ENCODE data around the gene CARD11.
"Not testable (repeated sequence)": the region's sequence is repeated elsewhere in the genome, so short reads cannot be mapped to it uniquely, and the experiment has no call there.

CARD11 gene

DNA sequence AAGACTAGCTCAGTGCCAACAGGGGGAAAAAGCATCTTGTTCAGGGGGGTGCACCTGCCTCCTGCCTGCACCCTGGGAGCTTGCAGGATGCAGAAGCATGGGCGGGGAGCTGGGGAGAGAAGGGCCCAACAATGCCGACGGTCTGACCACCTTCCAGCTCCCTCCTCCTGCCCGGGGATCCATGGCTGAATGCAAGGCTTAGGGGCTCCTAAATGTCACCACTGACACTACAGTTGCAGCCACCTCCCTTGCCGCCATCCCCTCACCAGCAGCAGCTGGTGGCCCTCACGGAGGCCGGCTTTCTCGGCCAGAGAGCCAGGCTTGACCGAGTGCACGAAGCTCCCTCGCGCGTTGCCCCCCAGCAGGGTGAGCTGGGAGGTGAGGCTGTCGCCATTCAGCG is 120.8 kb downstream of the CARD11 start:
- DNase-seq: no peak

DNA sequence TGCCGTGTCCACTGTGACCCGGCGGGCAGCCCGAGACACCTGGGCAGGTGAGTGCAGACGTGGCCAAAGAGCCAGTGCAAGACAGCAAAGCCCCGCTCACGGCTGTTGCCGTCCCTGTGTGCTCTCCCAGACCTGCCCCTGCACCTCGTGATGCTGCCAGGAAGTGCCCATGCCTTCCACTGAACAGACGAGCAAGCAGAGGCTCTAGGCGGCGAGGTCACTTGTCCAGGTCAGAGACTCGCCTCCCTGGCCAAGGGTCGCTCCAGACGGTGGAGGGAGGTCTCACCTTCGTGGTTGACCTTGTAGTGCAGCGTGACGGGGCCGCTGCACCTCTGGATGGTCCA is 121.3 kb downstream of the CARD11 start:
- no peak for DNase-seq

DNA sequence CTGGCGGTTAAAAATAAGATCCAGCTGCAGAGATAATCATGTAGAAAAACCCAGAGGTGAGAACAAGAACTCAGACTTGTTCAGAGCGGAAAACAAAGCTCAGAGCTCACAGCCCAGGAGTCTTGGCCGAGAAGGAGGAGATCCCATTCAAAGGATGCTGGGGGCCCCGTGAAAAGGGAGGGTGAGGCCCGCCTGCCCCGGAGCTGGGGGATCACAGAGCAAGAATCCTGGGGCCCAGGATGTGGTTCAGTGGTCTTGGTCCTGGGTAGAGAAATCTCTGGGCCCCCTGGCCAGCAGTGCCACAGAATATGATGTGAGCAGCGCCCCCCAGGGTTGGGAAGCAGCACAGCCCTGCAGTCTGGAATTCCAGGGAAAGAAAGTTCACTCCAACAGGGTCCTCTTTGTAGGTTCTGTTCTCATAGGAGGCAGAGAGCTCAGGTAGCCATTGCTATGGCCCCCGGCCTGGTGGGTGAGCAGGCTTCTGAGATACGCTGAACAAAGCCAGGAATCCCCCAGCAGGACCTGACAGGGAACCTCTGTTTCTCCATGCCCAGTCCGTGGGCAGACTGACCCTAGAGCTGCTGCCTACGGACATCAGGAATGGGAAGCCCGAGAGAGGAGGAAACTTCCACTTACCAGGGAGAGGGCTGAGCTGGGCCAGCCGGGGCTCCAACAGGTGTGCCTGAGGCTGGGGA is 121.9 kb downstream of the CARD11 start:
- DNase-seq: no peak

DNA sequence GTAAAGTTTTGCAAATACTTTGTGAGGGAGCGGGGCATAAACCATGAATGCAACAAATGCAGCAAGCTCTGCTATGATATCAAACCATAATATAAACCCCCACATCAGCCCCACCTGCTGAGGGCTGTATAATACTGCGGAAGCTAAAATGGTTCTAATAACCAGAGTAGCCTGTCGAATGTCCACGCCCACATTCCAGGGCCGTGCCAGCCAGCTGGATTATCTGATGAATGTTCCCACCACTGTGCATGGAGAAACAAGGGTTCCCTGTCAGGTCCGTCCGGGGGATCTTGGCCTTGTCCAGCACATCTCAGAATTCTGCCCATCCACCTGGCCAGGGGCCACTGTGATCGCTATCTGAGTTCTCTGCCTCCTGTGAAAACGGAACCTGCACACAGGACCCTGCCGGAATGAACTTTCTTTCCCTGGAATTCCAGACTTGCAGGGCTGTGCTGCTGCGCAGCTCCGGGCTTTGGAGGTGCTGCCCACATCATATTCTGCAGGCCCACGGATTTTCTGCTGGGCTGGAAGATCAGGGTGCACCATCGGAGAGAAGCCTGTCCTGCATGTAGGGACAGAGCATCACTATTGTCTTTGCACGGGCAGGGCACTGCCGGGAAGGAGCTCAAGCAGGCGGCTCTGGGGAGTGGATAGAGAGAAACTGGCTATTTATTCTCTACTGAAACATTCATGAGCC is 122.6 kb downstream of the CARD11 start:
- no peak for DNase-seq

DNA sequence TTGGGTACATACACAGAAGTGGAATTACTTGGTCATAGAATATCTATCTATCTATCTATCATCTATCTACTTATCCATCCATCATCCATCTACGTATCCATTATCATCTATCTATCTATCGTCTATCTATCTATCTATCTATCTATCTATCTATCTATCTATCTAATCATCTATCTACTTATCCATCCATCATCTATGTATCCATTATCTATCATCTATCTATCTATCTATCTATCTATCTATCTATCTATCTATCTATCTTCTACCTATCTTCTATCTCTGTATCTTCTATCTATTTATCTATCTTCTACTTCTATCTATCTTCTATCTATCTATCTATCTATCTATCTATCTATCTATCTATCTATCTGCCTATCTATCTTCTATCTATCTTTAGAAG is 123.2 kb downstream of the CARD11 start:
- not testable (repeated sequence) for DNase-seq

DNA sequence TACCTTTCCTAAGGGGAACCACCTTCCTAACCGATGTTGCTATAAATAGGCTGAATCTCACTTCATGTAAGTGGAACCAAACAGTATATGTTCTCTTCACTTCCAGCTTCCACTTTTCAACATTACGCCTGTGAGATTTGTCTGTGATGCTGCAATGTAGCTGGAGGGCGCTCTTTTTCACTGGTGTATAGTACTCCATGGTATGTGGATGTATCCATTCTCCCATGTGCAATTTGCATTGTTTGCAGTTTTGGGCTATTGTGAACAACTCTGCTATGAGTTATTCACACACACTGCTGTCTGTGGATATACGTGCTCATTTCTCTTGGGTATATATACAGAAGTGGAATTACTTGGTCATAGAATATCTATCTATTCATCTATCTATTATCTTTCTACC is 123.6 kb downstream of the CARD11 start:
- DNase-seq: no peak

DNA sequence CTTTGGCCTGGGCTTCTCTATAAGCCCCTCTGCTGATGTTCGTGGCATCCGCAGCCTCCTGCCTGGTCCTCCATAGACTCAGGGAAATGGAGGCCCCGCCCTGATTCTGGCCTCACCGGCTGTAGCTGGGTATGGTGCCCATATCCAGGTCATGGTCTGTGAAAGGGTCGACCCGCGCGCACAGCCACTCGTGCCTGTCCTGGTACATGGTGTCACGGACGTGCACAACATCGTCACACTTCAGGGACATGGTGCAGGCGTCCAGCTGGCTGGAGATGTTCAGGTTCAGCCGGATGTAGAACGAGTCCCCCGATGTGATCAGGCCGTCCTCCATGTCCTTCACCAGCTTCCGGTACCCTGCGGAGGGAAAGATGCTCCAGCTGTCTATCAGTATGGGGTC is 124.4 kb downstream of the CARD11 start:
- DNase-seq: no peak

DNA sequence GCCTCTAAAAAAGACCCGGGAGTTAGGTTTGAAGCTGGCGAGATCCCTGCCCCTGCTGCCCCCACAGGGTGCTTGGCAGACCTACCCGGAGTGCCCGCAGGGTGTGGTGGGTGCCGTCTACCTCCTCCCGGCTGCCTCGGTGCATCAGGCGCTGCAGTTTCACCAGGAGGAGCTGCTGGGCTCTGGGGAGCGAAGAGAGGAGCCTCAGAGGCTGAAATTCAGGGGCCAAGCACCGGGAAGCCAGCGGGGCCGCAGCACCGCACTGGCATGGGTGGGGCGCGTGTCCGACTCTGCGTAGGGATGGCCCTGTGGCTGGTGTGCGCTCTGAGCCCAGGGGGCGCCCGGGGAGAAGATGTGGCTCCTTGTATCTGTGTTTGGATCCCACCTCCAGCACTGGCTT is 125.3 kb downstream of the CARD11 start:
- no peak for DNase-seq

DNA sequence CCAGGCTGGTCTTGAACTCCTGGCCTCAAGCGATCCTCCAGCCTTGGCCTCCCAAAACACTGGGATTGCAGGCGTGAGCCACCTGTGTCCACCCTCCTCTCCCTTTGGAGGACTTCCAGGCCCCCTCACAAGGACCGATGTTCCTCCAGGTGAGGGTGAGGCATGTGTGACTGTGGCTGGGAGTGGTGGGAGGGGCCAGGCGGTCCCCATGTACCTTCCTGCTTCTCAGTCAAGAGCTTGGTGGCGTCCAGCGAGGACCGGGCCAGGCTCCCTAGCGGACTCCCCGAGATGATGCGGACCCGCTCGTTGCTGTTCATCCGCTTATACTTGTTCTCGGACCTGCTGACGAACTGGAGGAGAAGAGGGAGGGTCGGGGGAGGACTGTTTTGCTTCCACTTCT is 128.6 kb downstream of the CARD11 start:
- DNase-seq: no peak

DNA sequence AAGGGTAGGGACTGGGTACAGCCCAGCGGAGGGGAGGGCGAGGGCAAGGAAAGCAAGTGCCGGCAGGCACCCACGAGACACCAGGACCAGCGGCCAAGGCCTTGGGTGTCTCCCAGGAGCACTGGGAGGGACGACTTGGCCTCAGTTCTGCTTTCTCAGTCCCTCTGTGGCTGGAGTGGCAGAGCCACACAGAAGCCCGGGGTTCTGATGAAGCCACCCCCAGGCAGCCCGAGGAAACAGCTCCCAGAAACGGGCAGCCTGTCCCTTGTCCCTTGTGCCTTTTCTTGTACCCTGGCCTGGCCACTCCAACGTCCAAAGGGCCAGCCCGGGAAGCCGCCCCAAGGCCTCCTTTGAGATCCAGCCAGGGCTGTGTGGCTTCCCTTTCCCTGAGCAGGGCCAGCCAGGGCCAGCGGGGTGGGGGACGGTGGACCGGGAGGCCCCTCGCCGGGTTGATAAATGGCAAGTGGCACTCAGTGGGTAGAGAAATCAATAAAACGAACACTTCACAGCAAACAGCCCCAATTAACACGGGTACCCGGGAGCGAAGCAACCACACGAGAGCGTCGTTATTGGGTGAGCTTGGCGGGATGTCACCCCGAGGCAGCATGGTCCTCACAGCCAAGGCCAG is 129.8 kb downstream of the CARD11 start:
- no peak for DNase-seq

DNA sequence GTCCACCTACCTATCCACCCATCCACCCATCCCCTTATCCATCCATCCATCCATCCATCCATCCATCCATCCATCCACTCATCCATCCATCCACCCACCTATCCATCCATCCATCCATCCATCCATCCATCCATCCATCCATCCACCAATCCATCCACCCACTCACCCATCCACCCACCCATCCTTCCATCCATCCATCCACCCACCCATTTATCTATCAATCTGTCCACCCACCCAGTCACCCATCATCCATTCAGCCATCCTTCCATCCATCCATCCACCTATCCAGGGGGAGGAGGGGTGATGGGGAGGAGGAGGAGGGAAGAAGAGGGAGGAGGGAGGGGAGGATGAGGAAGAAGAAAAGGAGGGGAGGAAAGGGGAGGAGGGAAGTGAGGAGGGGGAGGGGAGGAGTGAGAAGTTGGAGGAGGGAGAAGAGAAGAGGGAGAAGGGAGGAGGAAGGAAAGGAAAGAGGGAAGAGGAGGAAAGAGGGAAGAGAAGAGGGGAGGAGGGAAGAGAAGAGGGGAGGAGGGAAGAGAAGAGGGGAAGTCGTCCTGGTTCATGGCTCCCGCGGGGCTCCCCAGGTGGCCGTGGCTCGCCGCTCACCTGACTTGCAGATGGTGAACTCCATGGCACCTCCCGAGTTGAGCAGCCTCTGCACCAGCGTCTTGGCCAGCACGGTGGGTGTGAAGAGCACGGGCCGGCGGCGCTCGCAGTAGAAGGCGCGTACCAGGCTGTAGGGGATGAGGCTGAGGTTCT is 130.8 kb downstream of the CARD11 start:
- DNase-seq: no peak

DNA sequence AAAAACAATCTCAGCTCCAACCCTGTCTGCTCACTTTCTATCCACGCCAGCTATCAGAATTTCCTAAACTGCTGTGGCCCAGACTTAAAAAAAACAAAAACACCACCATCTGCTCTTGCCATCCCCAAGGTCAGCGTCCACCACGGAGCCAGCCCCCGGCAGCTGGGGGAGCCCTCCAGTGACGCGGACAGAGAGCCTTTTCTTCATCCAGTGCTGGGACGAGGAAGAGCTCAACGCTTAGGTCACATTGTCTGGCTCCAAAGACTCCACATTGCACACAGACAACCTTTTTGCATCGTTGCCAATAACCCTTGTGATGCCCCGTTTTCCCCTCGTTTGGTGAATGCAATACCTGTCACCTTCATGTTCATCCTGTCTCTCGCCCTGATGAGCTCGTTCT is 132.2 kb downstream of the CARD11 start:
- DNase-seq: no peak

DNA sequence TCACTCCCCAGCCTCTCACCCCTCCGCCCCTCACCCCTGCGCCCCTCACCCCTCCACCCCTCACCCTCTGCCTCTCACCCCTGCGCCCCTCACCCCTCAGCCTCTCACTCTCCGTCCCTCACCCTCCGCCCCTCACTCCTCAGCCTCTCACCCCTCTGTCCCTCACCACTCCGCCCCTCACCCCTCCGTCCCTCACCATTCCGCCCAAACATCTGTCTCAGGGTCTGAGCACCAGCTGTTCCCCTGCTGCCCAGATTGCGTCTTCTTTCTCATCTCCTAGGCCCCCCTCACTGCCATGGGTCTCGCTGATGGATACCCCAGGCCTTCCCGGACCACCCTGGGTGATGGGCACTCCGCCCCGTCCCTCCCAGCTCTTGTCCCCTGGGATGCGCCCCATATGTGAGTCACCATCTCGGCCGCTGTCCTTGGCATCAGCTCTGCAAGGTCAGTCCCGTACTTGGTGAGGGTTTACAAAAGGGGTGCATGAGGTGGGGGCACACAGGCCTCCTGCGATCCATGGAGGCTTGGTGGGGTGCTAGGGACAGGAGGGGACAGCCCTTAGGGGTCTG is 134.1 kb downstream of the CARD11 start:
- no peak for DNase-seq

DNA sequence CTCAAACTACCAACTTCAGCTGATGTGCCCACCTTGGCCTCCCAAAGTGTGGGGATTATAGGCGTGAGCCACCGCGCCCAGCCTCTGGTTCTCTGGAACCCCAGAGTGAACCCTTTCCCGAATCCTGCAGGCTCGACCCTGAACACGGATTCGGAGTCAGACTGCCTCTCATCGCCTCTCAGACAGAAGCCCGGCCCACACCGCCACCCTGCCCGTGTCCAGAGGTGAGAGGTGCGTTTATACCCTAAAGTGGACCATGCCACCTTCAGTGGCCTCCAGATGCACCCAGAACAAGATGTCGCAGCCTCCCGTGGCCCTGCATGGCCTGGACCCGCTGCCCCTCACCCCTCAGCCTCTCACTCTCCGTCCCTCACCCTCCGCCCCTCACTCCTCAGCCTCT is 134.6 kb downstream of the CARD11 start:
- DNase-seq: no peak

DNA sequence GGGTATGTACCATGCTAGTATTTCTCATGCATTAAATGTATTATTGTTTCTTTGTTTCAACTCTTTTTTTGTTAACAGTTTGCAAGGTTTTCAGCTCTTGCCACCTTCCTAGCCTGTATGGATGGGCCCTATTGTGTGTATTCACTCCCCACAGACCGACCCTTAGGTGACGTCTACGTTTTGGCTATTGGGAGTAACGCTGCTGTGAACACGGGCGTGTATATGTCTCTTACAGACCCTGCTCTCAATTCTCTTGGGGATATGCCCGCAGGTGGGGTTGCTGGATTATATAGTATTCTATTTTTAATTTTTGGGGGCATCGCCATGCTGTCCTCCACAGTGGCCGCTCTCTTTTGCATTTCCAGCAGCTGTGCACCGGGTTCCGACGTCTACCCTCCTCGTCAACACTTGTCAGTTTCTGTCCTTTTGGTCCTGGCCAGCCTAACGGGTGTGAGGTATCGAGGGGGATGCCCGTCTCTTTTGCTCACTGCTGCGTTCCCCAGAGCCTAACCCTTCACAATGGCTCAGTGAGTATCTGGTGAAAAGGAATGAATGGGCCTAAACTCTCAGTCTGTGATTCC is 135.5 kb downstream of the CARD11 start:
- DNase-seq: no peak

DNA sequence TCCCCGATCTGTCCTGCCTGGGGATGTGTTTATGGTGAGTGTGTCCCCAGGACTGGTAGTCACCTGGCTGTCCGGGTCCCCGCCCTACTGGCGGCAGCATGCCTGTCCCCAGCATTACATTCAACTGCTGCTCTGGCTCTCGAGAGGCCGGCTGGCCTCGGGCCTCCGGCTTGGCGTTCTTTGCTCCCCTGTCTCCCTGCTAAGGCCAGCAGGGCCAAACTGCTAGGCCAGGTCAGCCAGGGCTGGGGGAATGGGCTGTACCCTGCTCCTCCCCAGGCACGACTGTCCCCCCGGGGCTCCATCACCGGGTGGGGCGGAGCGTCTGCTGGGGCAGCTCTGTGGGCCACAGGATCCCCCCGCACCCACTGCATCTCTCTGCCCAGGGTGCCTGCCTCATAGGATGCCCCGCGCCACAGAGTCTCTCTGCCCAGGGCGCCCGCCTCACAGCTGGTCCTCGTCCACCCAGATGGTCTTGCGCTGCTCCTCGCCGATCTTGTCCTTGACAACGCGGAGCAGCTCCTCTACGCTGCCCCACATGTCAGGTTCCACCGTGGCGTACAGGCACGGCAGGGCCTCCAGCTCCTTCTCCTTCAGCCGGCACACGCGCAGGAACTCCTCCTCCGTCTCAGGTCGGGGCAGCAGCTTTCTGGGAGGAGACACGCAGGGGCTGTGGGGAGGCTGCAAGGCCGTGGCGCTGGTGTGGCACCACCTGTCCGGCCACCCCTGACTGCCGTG is 137.3 kb downstream of the CARD11 start:
- DNase-seq: no peak

DNA sequence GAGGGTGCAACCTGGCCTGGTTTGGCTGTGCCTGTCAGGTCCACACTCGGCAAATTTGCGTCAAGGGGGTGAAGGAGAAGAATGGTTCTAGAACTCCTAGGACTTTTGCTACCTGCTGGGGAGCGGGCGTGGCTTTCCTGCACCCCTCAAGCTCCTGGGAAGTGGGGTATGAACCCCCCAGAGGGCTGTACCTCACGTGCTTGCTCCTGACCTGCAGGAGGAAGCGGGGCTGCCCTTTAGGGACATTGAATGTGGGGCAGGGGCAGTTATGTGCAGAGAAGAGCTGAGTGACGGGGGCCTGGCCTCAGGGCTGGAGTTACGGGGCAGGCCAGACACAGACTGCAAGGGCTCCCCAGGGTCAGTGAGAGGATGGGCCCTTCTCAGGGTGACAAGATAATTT is 138.2 kb downstream of the CARD11 start:
- DNase-seq: no peak

DNA sequence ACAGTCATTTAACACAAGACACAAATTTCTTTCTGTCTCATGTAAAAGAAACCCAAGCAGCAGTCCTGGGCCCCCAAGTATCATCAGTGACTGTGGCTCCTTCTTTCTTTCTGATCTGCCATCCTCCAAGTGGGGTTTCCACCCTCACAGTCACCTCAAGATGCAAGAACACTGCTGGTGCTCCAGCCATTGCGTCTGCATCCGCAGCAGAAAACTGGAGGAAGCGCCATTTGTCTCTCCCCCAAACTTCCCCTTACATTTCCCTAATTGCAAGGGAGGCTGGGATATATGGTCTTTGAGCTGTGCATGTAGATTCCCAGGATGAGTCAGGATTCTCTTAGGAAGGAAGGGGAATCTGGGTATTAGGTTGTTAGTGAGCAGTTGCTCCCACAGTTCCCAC is 138.6 kb downstream of the CARD11 start:
- DNase-seq: no peak

DNA sequence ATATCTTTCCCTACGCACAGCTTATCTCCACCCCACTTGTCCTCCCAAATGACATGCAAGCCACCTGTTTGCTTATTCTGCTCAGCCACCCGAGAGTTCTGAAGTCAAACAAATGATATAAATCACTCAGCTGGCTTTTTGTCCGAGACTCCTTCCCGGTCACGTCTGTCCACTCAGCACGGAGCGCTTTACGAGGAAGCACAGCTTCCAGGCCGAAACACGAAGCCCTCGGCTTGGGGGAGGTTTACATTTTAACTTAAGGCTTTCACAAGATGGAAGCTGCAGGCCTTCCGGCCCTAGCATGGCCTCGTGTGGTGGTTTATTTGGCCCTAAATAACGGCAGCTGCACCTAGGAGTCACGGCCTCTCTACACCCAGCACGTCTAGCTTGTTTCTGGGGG is 139.5 kb downstream of the CARD11 start:
- DNase-seq: no peak

DNA sequence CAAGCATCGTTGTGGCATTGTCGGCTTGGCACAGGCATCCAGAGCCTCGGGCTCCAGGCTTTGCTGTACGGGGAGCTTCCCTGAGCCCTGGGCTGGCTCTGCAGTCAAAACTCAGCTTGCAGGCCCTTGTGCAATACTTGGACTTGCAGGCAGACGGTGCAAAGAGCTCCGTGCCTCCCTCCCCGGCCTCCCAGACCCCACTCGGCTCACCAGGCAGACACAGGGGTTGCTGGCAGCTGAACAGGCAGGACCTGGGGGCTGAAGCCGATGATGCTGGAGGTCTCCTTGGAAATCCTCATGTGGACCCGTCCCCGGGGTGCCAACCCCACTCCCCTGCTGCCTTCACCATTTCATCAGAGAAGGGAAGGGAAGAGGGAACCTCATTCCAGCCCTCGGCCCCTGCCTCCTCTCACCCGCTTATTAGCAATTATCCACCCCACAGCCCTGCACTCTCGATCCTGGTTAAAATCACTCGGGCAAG is 139.9 kb downstream of the CARD11 start:
- no peak for DNase-seq

DNA sequence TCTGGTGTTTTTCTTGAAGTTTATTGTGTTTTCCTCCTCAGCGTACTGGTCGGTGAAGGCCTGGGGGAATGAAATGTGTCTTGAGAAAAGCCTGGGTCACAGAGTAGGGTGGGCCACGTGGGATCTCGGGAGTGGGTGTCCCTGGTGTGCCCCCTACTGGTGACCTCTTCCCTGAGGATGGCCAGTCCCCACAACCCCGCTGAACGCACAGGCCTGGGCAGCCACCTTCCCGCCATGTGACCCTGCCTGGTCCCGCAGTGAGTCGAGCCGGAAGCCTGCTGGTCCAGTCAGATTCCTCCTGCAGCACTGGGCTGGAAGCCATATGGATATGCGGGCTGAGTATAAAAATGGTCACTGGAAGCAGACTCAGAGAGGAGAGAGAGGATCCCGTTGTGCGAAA is 146.6 kb downstream of the CARD11 start:
- DNase-seq: no peak

DNA sequence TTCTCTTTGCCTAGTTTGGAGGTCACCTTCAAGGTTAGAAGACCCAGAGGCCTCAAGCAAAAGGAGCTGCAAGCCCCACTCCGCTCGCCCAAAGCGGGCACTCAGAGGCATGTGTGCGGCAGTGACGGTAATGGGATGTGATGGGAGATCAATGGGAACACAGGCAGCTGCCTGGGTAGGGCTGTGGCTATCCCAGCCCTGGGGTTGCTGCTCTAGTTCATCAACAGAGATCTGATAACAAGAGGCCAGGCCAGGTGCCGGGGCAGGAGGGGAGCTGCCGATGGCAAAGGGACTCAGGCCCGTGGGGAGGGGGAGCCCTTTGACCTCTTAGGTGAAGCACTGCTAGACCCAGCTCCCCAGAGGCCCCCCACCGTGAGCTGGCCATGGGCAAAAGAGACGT is 147.5 kb downstream of the CARD11 start:
- no peak for DNase-seq

All from activated CD4-positive, alpha-beta T cell treated with anti-CD3 and anti-CD28 coated beads, Interleukin-10, Interleukin-2, amounts not matched to agents 100 ng/mL and 50 ng/mL, durations not matched to agents 16 hours and 8 hours (primary cell).